GM19351 (cell line): ENCODE data around the gene ACTL10.

Experiments
- ATAC-seq: cut with Tn5 transposase; IDR thresholded peaks from one replicate; pipeline ENCODE4 v1.9.1; 2021; ENCODE audit warnings: mild to moderate bottlenecking, moderate library complexity; ENCODE audit not compliant: unreplicated experiment

Gene ACTL10

GRCh38 chr20:33676121-33676520 lies 9.4 kb downstream of the ACTL10 start:
- no peak for ATAC-seq

- ATAC-seq = no peak
Measured at GRCh38 chr20:33676652-33677645, 10.2 kb downstream of the ACTL10 start.

GRCh38 chr20:33677991-33678702 lies 11.4 kb downstream of the ACTL10 start:
- ATAC-seq = no peak

GRCh38 chr20:33679758-33680485 lies 13.2 kb downstream of the ACTL10 start:
- peak; percentile 66 for ATAC-seq

- ATAC-seq = no peak
Measured at GRCh38 chr20:33680686-33681085, 13.9 kb downstream of the ACTL10 start.

GRCh38 chr20:33681288-33681687 lies 14.5 kb downstream of the ACTL10 start:
- no peak for ATAC-seq

GRCh38 chr20:33681728-33682353 lies 15.1 kb downstream of the ACTL10 start:
- ATAC-seq = no peak

GRCh38 chr20:33684533-33685327 lies 18.0 kb downstream of the ACTL10 start:
- ATAC-seq = no peak

- ATAC-seq = peak; percentile 35
Measured at GRCh38 chr20:33685328-33686099, 18.8 kb downstream of the ACTL10 start.

- peak; percentile 80 for ATAC-seq
Measured at GRCh38 chr20:33686100-33686983, 19.6 kb downstream of the ACTL10 start, which contains the start of gene E2F1. E2F1 (minus strand) TSS chr20:33686385; CDS start chr20:33686264, 121 bp downstream.

- no peak for ATAC-seq
Measured at GRCh38 chr20:33686984-33687366, 20.2 kb downstream of the ACTL10 start.

- no peak for ATAC-seq
Measured at GRCh38 chr20:33687370-33687915, 20.7 kb downstream of the ACTL10 start.

- no peak for ATAC-seq
Measured at GRCh38 chr20:33687993-33688937, 21.5 kb downstream of the ACTL10 start.

- no peak for ATAC-seq
Measured at GRCh38 chr20:33688938-33689424, 22.2 kb downstream of the ACTL10 start.

GRCh38 chr20:33689493-33689892 lies 22.8 kb downstream of the ACTL10 start:
- ATAC-seq = no peak

- no peak for ATAC-seq
Measured at GRCh38 chr20:33689973-33690372, 23.2 kb downstream of the ACTL10 start.

- ATAC-seq = no peak
Measured at GRCh38 chr20:33693289-33693688, 26.5 kb downstream of the ACTL10 start.
